ENCODE measurements around the gene GNAO1.

GRCh38 chr16:56275076-56275475 is 83.8 kb downstream of the GNAO1 start:
- TF ChIP-seq CTCF (IDR thresholded peaks at IDR 0.05): no peak
- TF ChIP-seq POLR2A (IDR thresholded peaks at IDR 0.05): no peak
